Osteocyte (in vitro differentiated cells): ENCODE results near the gene WDSUB1. TPM values are rescaled to one million over a fixed set of nuclear protein-coding genes. Genes with fewer than 3 reads are reported as not detected.

Experiments
- DNase-seq: peaks from one replicate; pipeline ENCODE4 v3.0.0; 2021; ENCODE audit warnings: mixed read lengths; ENCODE audit not compliant: unreplicated experiment; ENCODE audit errors: extremely low spot score
- H3K27ac Mint-ChIP-seq: one replicate; pipeline ENCODE4 v1.8.0; 2021; ENCODE audit warnings: mild to moderate bottlenecking, mixed read lengths; ENCODE audit not compliant: unreplicated experiment
- H3K27me3 Mint-ChIP-seq: one replicate; pipeline ENCODE4 v1.8.0; 2021; ENCODE audit warnings: mixed read lengths; ENCODE audit not compliant: unreplicated experiment
- H3K36me3 Mint-ChIP-seq: one replicate; pipeline ENCODE4 v1.8.0; 2021; ENCODE audit warnings: mixed read lengths; ENCODE audit not compliant: unreplicated experiment
- H3K4me1 Mint-ChIP-seq: one replicate; pipeline ENCODE4 v1.8.0; 2021; ENCODE audit warnings: mixed read lengths; ENCODE audit not compliant: unreplicated experiment
- H3K4me3 Mint-ChIP-seq: one replicate; pipeline ENCODE4 v1.8.0; 2021; ENCODE audit warnings: mild to moderate bottlenecking, moderate library complexity, mixed read lengths; ENCODE audit not compliant: unreplicated experiment
- H3K9me3 Mint-ChIP-seq: one replicate; pipeline ENCODE4 v1.8.0; 2021; ENCODE audit warnings: mixed read lengths; ENCODE audit not compliant: unreplicated experiment
- CTCF ChIP-seq: fragments of 200-600 bp; sonication (generic); IDR thresholded peaks from 2 replicates; pipeline ENCODE4 v1.5.0; 2021; ENCODE audit warnings: antibody characterized with exemption, mild to moderate bottlenecking, moderate library complexity
- total RNA-seq: library from RNA; stranded (reverse); gene quantifications from 2 replicates; pipeline ENCODE4 v1.2.1, GENCODE V29; 2021

WDSUB1 gene
- total RNA-seq, 1 donor from 2014 or later, result 14.7 TPM

- Mint-ChIP-seq H3K27ac (no peak overlapping the region), H3K36me3 (peaks cover 45% of the 10 kb centered on the region), H3K9me3 (no peaks in the 10 kb centered on the region), H3K4me1 (peaks cover 29% of the 10 kb centered on the region), H3K27me3 (no peaks in the 10 kb centered on the region), H3K4me3 (no peak overlapping the region)
- no peak for TF ChIP-seq CTCF
- peak; percentile 66 for DNase-seq
Observed at GRCh38 chr2:159229476-159230144, 56.9 kb downstream of the WDSUB1 start.

GRCh38 chr2:159228081-159228581 lies 58.4 kb downstream of the WDSUB1 start:
- no peaks in the 10 kb centered on the region for H3K27me3 Mint-ChIP-seq
- peak; percentile 62 for DNase-seq
- peaks cover 56% of the 10 kb centered on the region for H3K36me3 Mint-ChIP-seq
- peaks cover 26% of the 10 kb centered on the region for H3K4me1 Mint-ChIP-seq
- H3K27ac Mint-ChIP-seq, result no peak overlapping the region
- H3K4me3 Mint-ChIP-seq, result no peak overlapping the region
- no peak for TF ChIP-seq CTCF
- no peaks in the 10 kb centered on the region for H3K9me3 Mint-ChIP-seq

- Mint-ChIP-seq H3K4me3 (no peak overlapping the region), H3K27ac (no peak overlapping the region), H3K9me3 (no peaks in the 10 kb centered on the region), H3K36me3 (peaks cover 56% of the 10 kb centered on the region), H3K4me1 (peaks cover 19% of the 10 kb centered on the region), H3K27me3 (no peaks in the 10 kb centered on the region)
- TF ChIP-seq CTCF, result no peak
- peak; percentile 54 for DNase-seq
Observed at GRCh38 chr2:159227467-159227866, 59.0 kb downstream of the WDSUB1 start.

- H3K27me3 Mint-ChIP-seq, result no peaks in the 10 kb centered on the region
- H3K36me3 Mint-ChIP-seq, result peaks cover 60% of the 10 kb centered on the region
- peaks cover 14% of the 10 kb centered on the region for H3K4me1 Mint-ChIP-seq
- H3K27ac Mint-ChIP-seq, result no peak overlapping the region
- no peaks in the 10 kb centered on the region for H3K9me3 Mint-ChIP-seq
- H3K4me3 Mint-ChIP-seq, result no peak overlapping the region
- TF ChIP-seq CTCF, result no peak
- DNase-seq, result no peak
Observed at GRCh38 chr2:159226608-159227385, 59.7 kb downstream of the WDSUB1 start.

GRCh38 chr2:159226059-159226461 lies 60.4 kb downstream of the WDSUB1 start:
- H3K4me1 Mint-ChIP-seq, result peaks cover 14% of the 10 kb centered on the region
- H3K9me3 Mint-ChIP-seq, result no peaks in the 10 kb centered on the region
- H3K27me3 Mint-ChIP-seq, result no peaks in the 10 kb centered on the region
- H3K36me3 Mint-ChIP-seq, result peaks cover 63% of the 10 kb centered on the region
- no peak for DNase-seq
- H3K4me3 Mint-ChIP-seq, result no peak overlapping the region
- no peak for TF ChIP-seq CTCF
- peak overlapping the region; percentile 34 for H3K27ac Mint-ChIP-seq
